ENCODE results near the gene MMP10. TPM values are rescaled to one million over a fixed set of nuclear protein-coding genes. Genes with fewer than 3 reads are reported as not detected.
A peak's percentile ranks its signal among the peaks of the same experiment; 100 is the strongest.

Gene MMP10
- polyA plus RNA-seq, 1 donor (not counting 4 experiments of a cell fraction or from before 2014, with no cell fraction given): 19.1 TPM

GRCh38 chr11:102729849-102730815 lies 50.3 kb downstream of the MMP10 start:
- Histone ChIP-seq H3K4me1 (ENCODE audit: control insufficient read depth, extremely low read depth, insufficient read depth, low read length) (peaks cover 14% of the 10 kb centered on the region), H3K9ac (ENCODE audit: control insufficient read depth, extremely low read depth, insufficient read depth, low read length) (no peak overlapping the region), H3K4me2 (ENCODE audit: control insufficient read depth, extremely low read depth, insufficient read depth, low read depth, low read length) (no peak overlapping the region), H2AFZ (ENCODE audit: control insufficient read depth, low read length) (no peak overlapping the region), H3K9me1 (ENCODE audit: control insufficient read depth, extremely low read depth, insufficient read depth, low read length) (peaks cover 2% of the 10 kb centered on the region), H3K4me3 (ENCODE audit: control insufficient read depth in 2 of 3, extremely low read depth in 1 of 3, insufficient read depth in 2 of 3, low read depth in 1 of 3, low read length in 3 of 3) (no peak overlapping the region), H3K27me3 (ENCODE audit: control insufficient read depth, extremely low read depth, insufficient read depth, low read length) (no peaks in the 10 kb centered on the region), H3K36me3 (ENCODE audit: control insufficient read depth in 2 of 2, extremely low read depth in 1 of 2, insufficient read depth in 2 of 2, low read length in 2 of 2) (no peaks in the 10 kb centered on the region), H3K27ac (ENCODE audit: control insufficient read depth, insufficient read depth, low read length) (no peak overlapping the region), H3K9me3 (ENCODE audit: control insufficient read depth, low read depth, low read length) (no peaks in the 10 kb centered on the region), H3K79me2 (ENCODE audit: control insufficient read depth, insufficient read depth, low read length) (no peaks in the 10 kb centered on the region), H4K20me1 (ENCODE audit: control insufficient read depth, extremely low read depth, insufficient read depth, low read length) (no peaks in the 10 kb centered on the region)
- TF ChIP-seq EZH2 (IDR thresholded peaks at IDR 0.05; ENCODE audit: low read length) (no peak), CTCF (optimal IDR thresholded peaks at IDR 0.05 in 1 of 3, IDR thresholded peaks at IDR 0.05 in 1 of 3, conservative IDR thresholded peaks at IDR 0.05 in 1 of 3; ENCODE audit: extremely low read depth in 1 of 3, insufficient read depth in 2 of 3, low read length in 3 of 3) (no peak)
- dilution Hi-C loops (cut with MboI; ENCODE audit: extremely low pct_ligation_motif_present, low sequenced_read_pairs): no loop called here
- no peak for FAIRE-seq
- DNase-seq (ENCODE audit: low read depth, low spot score): no peak

GRCh38 chr11:102727890-102728289 lies 52.5 kb downstream of the MMP10 start:
- FAIRE-seq (peak; percentile 93), DNase-seq (ENCODE audit: low read depth, low spot score) (peak; percentile 42)
- Histone ChIP-seq H3K27me3 (ENCODE audit: control insufficient read depth, extremely low read depth, insufficient read depth, low read length) (no peaks in the 10 kb centered on the region), H3K9ac (ENCODE audit: control insufficient read depth, extremely low read depth, insufficient read depth, low read length) (no peak overlapping the region), H3K27ac (ENCODE audit: control insufficient read depth, insufficient read depth, low read length) (peak overlapping the region; percentile 7), H3K36me3 (ENCODE audit: control insufficient read depth in 2 of 2, extremely low read depth in 1 of 2, insufficient read depth in 2 of 2, low read length in 2 of 2) (no peaks in the 10 kb centered on the region), H3K79me2 (ENCODE audit: control insufficient read depth, insufficient read depth, low read length) (no peaks in the 10 kb centered on the region), H3K4me1 (ENCODE audit: control insufficient read depth, extremely low read depth, insufficient read depth, low read length) (peaks cover 14% of the 10 kb centered on the region), H3K9me1 (ENCODE audit: control insufficient read depth, extremely low read depth, insufficient read depth, low read length) (peaks cover 2% of the 10 kb centered on the region), H3K4me3 (ENCODE audit: control insufficient read depth in 2 of 3, extremely low read depth in 1 of 3, insufficient read depth in 2 of 3, low read depth in 1 of 3, low read length in 3 of 3) (no peak overlapping the region), H4K20me1 (ENCODE audit: control insufficient read depth, extremely low read depth, insufficient read depth, low read length) (no peaks in the 10 kb centered on the region), H3K4me2 (ENCODE audit: control insufficient read depth, extremely low read depth, insufficient read depth, low read depth, low read length) (peak overlapping the region; percentile 22), H2AFZ (ENCODE audit: control insufficient read depth, low read length) (no peak overlapping the region), H3K9me3 (ENCODE audit: control insufficient read depth, low read depth, low read length) (no peaks in the 10 kb centered on the region)
- dilution Hi-C loops (cut with MboI; ENCODE audit: extremely low pct_ligation_motif_present, low sequenced_read_pairs): no loop called here
- TF ChIP-seq CTCF (optimal IDR thresholded peaks at IDR 0.05 in 1 of 3, IDR thresholded peaks at IDR 0.05 in 1 of 3, conservative IDR thresholded peaks at IDR 0.05 in 1 of 3; ENCODE audit: extremely low read depth in 1 of 3, insufficient read depth in 2 of 3, low read length in 3 of 3) (no peak), EZH2 (IDR thresholded peaks at IDR 0.05; ENCODE audit: low read length) (no peak)
